HG03469 (cell line): ENCODE measurements around the gene GABBR2.

Source experiments
- ATAC-seq: cut with Tn5 transposase; IDR thresholded peaks from one replicate; pipeline ENCODE4 v1.9.1; 2021; ENCODE audit warnings: mild to moderate bottlenecking, moderate library complexity, moderate number of reproducible peaks; ENCODE audit not compliant: unreplicated experiment

Gene GABBR2

GRCh38 chr9:98708933-98709911 lies at the start of gene GABBR2:
TSS of gene GABBR2 (minus strand) at chr9:98708935. CDS start at chr9:98708737, 198 bp downstream.
- ATAC-seq: no peak

GRCh38 chr9:98755006-98755618 lies 46.4 kb upstream of the GABBR2 start:
- ATAC-seq: no peak

- ATAC-seq: no peak
Observed at GRCh38 chr9:98751210-98751609, 42.5 kb upstream of the GABBR2 start.

GRCh38 chr9:98750364-98751060 lies 41.8 kb upstream of the GABBR2 start:
- no peak for ATAC-seq

- ATAC-seq: no peak
Observed at GRCh38 chr9:98747476-98747875, 38.7 kb upstream of the GABBR2 start.

DNA sequence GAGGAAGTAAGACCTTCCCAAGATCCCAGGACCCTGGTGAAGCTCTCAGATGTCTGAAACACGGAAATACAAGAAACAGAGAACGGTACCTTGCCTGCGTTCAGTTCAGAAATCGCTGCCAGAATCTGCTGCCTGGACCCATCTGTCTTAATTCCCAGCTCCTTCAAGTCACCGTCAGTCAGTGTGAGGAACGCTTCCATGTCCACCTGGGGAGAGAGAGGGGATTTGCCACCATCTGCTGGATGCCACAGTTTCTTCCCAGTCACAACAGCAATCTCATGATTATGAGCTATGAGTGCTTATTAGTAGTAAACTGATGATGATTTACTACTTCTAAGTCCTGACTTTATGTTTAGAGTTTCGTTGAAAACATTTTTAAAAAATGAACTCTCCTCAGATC lies 36.7 kb upstream of the GABBR2 start:
- no peak for ATAC-seq

GRCh38 chr9:98743818-98744611 lies 35.3 kb upstream of the GABBR2 start:
- no peak for ATAC-seq

- no peak for ATAC-seq
Observed at GRCh38 chr9:98743329-98743728, 34.6 kb upstream of the GABBR2 start.

DNA sequence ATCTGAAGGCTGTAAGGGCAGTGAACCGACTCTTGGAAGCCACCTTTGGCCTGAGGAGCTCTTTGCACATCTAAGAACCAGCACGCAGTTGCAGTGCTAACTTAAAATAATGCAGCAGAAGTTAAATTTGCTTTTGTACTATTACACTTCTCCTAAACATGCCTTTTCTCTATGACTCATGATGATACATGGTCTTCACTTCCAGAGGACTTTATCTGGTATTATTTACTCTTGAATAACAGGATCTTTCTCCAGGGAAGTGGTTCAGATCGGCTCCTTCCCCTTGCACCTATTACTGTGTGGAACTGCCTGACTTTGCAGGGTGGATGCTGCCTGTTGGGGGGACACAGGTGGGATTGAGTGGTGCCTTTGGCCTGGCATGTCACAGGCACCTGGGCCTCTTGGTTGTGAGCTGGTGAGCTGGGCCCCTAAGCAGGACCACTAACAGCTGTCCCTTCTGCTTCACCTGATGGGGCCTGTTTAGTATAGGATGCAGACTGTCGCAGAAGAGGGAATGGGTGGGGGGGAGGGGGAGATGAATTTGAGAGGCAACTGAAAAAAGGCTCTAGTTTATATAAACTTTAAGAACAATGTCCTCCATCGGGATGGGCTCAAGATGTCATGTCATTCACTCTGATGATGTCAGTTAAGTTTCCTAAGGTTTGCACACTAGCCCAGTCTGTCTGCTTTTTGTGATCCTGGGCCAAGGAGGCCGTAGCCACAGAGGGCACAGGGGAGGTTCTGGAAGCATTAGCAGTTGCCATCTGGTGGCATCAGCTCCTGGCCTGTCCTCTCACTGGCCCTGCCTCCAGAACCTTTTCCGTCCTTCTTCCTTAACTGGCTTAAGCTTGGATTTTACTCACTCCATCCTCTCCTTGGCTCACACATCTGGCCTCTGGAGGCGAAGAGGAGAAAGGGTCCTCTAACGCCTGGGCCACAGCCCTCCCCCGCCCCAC lies 33.9 kb upstream of the GABBR2 start:
- no peak for ATAC-seq

- no peak for ATAC-seq
Observed at GRCh38 chr9:98740226-98740881, 31.6 kb upstream of the GABBR2 start.

DNA sequence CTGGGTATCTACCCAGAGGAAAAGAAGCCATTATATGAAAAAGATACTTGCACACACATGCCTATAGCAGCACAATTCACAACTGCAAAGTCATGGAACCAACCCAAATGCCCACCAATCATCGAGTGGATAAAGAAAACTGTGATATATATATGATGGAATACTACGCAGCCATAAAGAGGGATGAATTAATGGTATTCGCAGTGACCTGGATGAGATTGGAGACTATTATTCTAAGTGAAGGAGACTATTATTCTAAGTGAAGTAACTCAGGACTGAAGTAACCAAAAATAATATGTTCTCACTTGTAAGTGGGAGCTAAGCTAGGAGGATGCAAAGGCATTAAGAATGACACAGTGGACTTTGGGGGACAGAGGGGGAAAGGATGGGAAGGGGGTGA lies 30.0 kb upstream of the GABBR2 start:
- ATAC-seq: no peak

GRCh38 chr9:98736226-98736625 lies 27.5 kb upstream of the GABBR2 start:
- no peak for ATAC-seq

DNA sequence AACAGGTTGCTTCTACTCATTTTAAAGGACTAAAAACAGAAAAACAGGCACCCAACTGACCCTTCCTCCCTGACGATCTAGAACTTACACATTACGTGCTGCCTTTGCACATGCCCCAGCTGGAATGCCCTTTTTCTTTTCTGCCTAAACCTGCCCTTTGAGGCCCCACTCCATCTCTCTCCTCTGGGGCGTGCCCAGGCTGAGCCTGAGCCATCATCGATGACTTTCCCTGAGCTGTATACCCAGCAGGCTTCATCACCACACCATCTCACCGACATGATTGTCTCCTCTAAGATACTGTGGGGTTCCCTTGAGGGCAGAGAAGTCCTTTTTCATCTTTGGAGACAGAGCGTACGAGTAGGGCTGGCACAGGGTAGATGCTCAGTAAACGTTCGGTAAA lies 24.1 kb upstream of the GABBR2 start:
- no peak for ATAC-seq

- ATAC-seq: no peak
Observed at GRCh38 chr9:98732091-98732490, 23.4 kb upstream of the GABBR2 start.

DNA sequence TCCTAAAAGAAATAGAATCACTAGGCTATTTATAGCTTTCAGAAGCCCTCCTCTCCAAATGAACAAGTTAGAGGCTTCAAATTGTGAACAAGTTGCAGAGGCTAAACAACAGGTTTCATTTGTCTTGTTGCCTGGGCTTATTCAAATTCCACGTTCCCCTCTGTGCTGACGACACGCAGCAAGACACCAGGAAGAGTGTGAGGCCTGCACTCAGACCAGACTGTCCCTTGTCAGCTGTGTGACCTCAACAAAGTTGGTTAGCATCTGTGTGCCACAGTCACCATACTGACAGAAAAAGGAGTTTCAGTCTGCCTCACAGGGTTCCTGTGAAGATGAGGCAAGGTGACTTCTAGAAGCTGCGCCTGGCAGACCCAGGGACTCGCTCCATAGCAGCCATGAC lies 22.1 kb upstream of the GABBR2 start:
- ATAC-seq: no peak

- no peak for ATAC-seq
Observed at GRCh38 chr9:98728500-98728899, 19.8 kb upstream of the GABBR2 start.

GRCh38 chr9:98727428-98727827 lies 18.7 kb upstream of the GABBR2 start:
- no peak for ATAC-seq

DNA sequence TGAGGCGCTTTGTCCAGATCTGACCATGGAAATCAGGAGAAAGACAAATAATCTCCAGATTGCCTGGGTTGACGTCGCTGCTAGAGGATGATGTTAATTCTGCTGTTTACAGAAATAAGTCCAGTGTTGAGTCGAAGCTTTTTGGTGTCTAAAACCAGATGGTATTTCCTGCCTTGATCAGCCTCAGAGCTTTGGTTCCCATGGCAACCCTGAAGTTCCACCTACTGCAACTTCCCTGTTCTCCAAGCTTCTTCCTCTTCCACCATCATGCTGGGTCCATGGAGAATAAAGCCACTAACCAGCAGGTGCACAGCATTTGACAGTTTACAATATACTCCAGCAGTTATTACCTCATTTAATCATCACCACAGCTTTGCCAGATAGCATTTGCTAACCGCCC lies 18.0 kb upstream of the GABBR2 start:
- no peak for ATAC-seq
